H4 (cell line): ENCODE measurements around the gene TMEM209. TPM values are rescaled to one million over a fixed set of nuclear protein-coding genes. Genes with fewer than 3 reads are reported as not detected.
A peak's percentile ranks its signal among the peaks of the same experiment; 100 is the strongest.
"Not testable (repeated sequence)": the region's sequence is repeated elsewhere in the genome, so short reads cannot be mapped to it uniquely, and the experiment has no call there.

ENCODE experiments used
- DNase-seq: peaks from one replicate; pipeline ENCODE4 v3.0.0-alpha.2; 2015; ENCODE audit warnings: low spot score
- total RNA-seq: library from RNA; depleted of rRNA; stranded (reverse); fragments of >200 nt; shearing (Covaris generic); gene quantifications from 2 replicates; pipeline ENCODE4 v1.2.3, GENCODE V29; 2014

TMEM209 gene
- total RNA-seq, 1 experiment from 2014 or later = 30.9 TPM

GRCh38 chr7:130162196-130162595 lies 43.0 kb downstream of the TMEM209 start:
- no peak for DNase-seq

GRCh38 chr7:130160455-130160854 lies 44.8 kb downstream of the TMEM209 start:
- DNase-seq = no peak

- no peak for DNase-seq
Observed at GRCh38 chr7:130160023-130160422, 45.2 kb downstream of the TMEM209 start.

GRCh38 chr7:130157700-130158099 lies 47.5 kb downstream of the TMEM209 start:
- no peak for DNase-seq

- DNase-seq = no peak
Observed at GRCh38 chr7:130156140-130156539, 49.1 kb downstream of the TMEM209 start.

- no peak for DNase-seq
Observed at GRCh38 chr7:130154501-130155317, 50.5 kb downstream of the TMEM209 start.

GRCh38 chr7:130154131-130154500 lies 51.1 kb downstream of the TMEM209 start:
- DNase-seq = no peak

GRCh38 chr7:130153211-130153908 lies 51.8 kb downstream of the TMEM209 start:
- no peak for DNase-seq

GRCh38 chr7:130152493-130153210 lies 52.6 kb downstream of the TMEM209 start:
- DNase-seq = no peak

- peak; percentile 33 for DNase-seq
Observed at GRCh38 chr7:130151591-130152492, 53.4 kb downstream of the TMEM209 start.

- no peak for DNase-seq
Observed at GRCh38 chr7:130150587-130150986, 54.6 kb downstream of the TMEM209 start.

- no peak for DNase-seq
Observed at GRCh38 chr7:130149281-130150139, 55.7 kb downstream of the TMEM209 start.

- no peak for DNase-seq
Observed at GRCh38 chr7:130148561-130148960, 56.6 kb downstream of the TMEM209 start.

- DNase-seq = no peak
Observed at GRCh38 chr7:130147710-130148325, 57.4 kb downstream of the TMEM209 start.

- no peak for DNase-seq
Observed at GRCh38 chr7:130146693-130147405, 58.4 kb downstream of the TMEM209 start.

- not testable (repeated sequence) for DNase-seq
Observed at GRCh38 chr7:130146142-130146541, 59.1 kb downstream of the TMEM209 start.

GRCh38 chr7:130145424-130146100 lies 59.6 kb downstream of the TMEM209 start:
- DNase-seq = no peak

GRCh38 chr7:130144312-130145171 lies 60.7 kb downstream of the TMEM209 start:
- DNase-seq = no peak
